Gastroesophageal sphincter (tissue), 4 donors: ENCODE data around the gene MEN1. TPM values are rescaled to one million over a fixed set of nuclear protein-coding genes. Genes with fewer than 3 reads are reported as not detected.
A peak's percentile ranks its signal among the peaks of the same experiment; 100 is the strongest.

Experiments
- ATAC-seq: fragments of 150-250 bp; one replicate; pipeline ENCODE4 v1.9.1; 2016; ENCODE audit warnings: mild to moderate bottlenecking, moderate library complexity
- H3K27ac ChIP-seq, 4 donors: fragments of 200-600 bp; sonication (generic) in 3 of 4; 1 replicate in 3 of 4; 2 replicates in 1 of 4; pipeline ENCODE4 v1.5.1; 2016 to 2019
- H3K27me3 ChIP-seq: fragments of 200-600 bp; sonication (generic); one replicate; pipeline ENCODE4 v1.5.1; 2019
- H3K36me3 ChIP-seq, 2 donors: fragments of 200-600 bp; sonication (generic); one replicate each; pipeline ENCODE4 v1.5.1; 2019; ENCODE audit warnings: control low read depth in 1 of 2
- H3K4me1 ChIP-seq, 3 donors: fragments of 200-600 bp; sonication (generic); 1 replicate in 2 of 3; 2 replicates in 1 of 3; pipeline ENCODE4 v1.5.1; 2016 to 2019; ENCODE audit warnings: control low read depth in 2 of 3
- H3K4me3 ChIP-seq, 2 donors: fragments of 200-600 bp; sonication (generic); one replicate each; pipeline ENCODE4 v1.5.1; 2019; ENCODE audit warnings: mild to moderate bottlenecking in 1 of 2, moderate library complexity in 1 of 2
- H3K9me3 ChIP-seq, 3 donors: fragments of 200-600 bp; sonication (generic); one replicate each; pipeline ENCODE4 v1.5.1; 2017 to 2019; ENCODE audit warnings: control low read depth in 2 of 3
- CTCF ChIP-seq, 4 experiments: fragments of 200-600 bp in 2 of 4; fragments of 450-650 bp in 2 of 4; sonication (generic) in 1 of 4; IDR thresholded peaks; one replicate each; pipeline ENCODE4 v1.5.1; 2017 to 2019; ENCODE audit warnings: antibody characterized with exemption in 4 of 4, mild to moderate bottlenecking in 2 of 4, moderate library complexity in 2 of 4
- EP300 ChIP-seq: sonication (generic); formaldehyde crosslinking; IDR thresholded peaks from one replicate; pipeline ENCODE4 v1.6.1; 2017; ENCODE audit warnings: antibody characterized with exemption, mild to moderate bottlenecking
- POLR2A ChIP-seq, 2 donors: fragments of 450-650 bp; IDR thresholded peaks; one replicate each; pipeline ENCODE4 v1.6.1; 2017; ENCODE audit warnings: antibody characterized with exemption in 2 of 2, mild to moderate bottlenecking in 2 of 2, moderate library complexity in 1 of 2
- POLR2AphosphoS5 ChIP-seq: sonication (generic); formaldehyde crosslinking; IDR thresholded peaks from one replicate; pipeline ENCODE4 v1.6.1; 2017; ENCODE audit warnings: antibody characterized with exemption
- WGBS, 2 donors: methylation state at CpG; one replicate each; pipeline ENCODE4 v1.1.5; 2018; ENCODE audit warnings: low coverage in 1 of 2; 5-methylcytosine and 5-hydroxymethylcytosine counted together
- total RNA-seq, 4 donors: library from RNA; depleted of rRNA; stranded (reverse); fragments of >200 nt; gene quantifications; one replicate each; pipeline ENCODE4 v1.1.0, GENCODE V29; 2016

The MEN1 gene
- total RNA-seq, 4 donors from 2014 or later = 7.1 to 20.9 (median 11.6) TPM

GRCh38 chr11:64803846-64804345 is 6.5 kb downstream of the MEN1 start:
- WGBS, 2 donors = 15 to 61% methylated on average over 5 to 7 of the region's 15 CpGs
- Histone ChIP-seq H3K36me3 (peaks cover 0 to 61% of the 10 kb centered on the region in 2 donors), H3K27ac (peak overlapping the region; percentile 84 to 95 (median 92)), H3K9me3 (no peaks in the 10 kb centered on the region), H3K4me1 (peaks cover 0 to 46% (median 22%) of the 10 kb centered on the region in 3 donors), H3K27me3 (no peaks in the 10 kb centered on the region), H3K4me3 (peak overlapping the region; percentile 67 to 73)
- no peak for TF ChIP-seq POLR2A (IDR thresholded peaks at IDR 0.05)
- no peak for TF ChIP-seq POLR2AphosphoS5
- TF ChIP-seq CTCF (IDR thresholded peaks at IDR 0.05) = no peak
- no peak for TF ChIP-seq EP300
- ATAC-seq = peak; percentile 17

GRCh38 chr11:64803158-64803845 is 7.0 kb downstream of the MEN1 start, which contains the start of gene MAP4K2:
Gene MAP4K2, minus strand, starts transcription at chr11:64803214. Its CDS starts 65 bp downstream, at chr11:64803149.
- H3K36me3 ChIP-seq = peaks cover 0 to 67% of the 10 kb centered on the region in 2 donors
- peaks cover 0 to 40% (median 22%) of the 10 kb centered on the region in 3 donors for H3K4me1 ChIP-seq
- H3K27me3 ChIP-seq = no peaks in the 10 kb centered on the region
- WGBS, 2 donors = 0% methylated on average over 10 to 13 of the region's 58 CpGs
- TF ChIP-seq CTCF (IDR thresholded peaks at IDR 0.05) (peak in 2 of 4 experiments; percentile 39 to 41), POLR2AphosphoS5 (no peak)
- H3K9me3 ChIP-seq = no peaks in the 10 kb centered on the region
- peak within 1 kb of the TSS; percentile 84 to 95 (median 92) for H3K27ac ChIP-seq
- peak within 1 kb of the TSS; percentile 67 to 73 for H3K4me3 ChIP-seq
- peak; percentile 92 for ATAC-seq

- no peak for ATAC-seq
- H3K4me1 ChIP-seq = peaks cover 0 to 33% (median 22%) of the 10 kb centered on the region in 3 donors
- no CpG with 5 or more reads among the region's 54 CpGs for WGBS, 2 donors
- H3K36me3 ChIP-seq = peaks cover 0 to 64% of the 10 kb centered on the region in 2 donors
- H3K27me3 ChIP-seq = no peaks in the 10 kb centered on the region
- peak overlapping the region; percentile 32 to 95 (median 92) for H3K27ac ChIP-seq
- peak overlapping the region; percentile 59 to 73 for H3K4me3 ChIP-seq
- TF ChIP-seq POLR2A (IDR thresholded peaks at IDR 0.05) (peak in 1 of 2 donors; percentile 12), EP300 (no peak)
- no peaks in the 10 kb centered on the region for H3K9me3 ChIP-seq
Measured at GRCh38 chr11:64802370-64803157, 7.8 kb downstream of the MEN1 start.

- Histone ChIP-seq H3K4me3 (peak overlapping the region in 1 of 2 donors; percentile 73), H3K36me3 (peaks cover 0 to 64% of the 10 kb centered on the region in 2 donors), H3K4me1 (peaks cover 0 to 33% (median 22%) of the 10 kb centered on the region in 3 donors), H3K27ac (peak overlapping the region in 3 of 4 donors; percentile 92 to 95 (median 92)), H3K9me3 (no peaks in the 10 kb centered on the region), H3K27me3 (no peaks in the 10 kb centered on the region)
- no peak for ATAC-seq
- WGBS, 2 donors = no CpG with 5 or more reads among the region's 13 CpGs
- no peak for TF ChIP-seq POLR2A (IDR thresholded peaks at IDR 0.05)
- no peak for TF ChIP-seq POLR2AphosphoS5
- TF ChIP-seq CTCF (IDR thresholded peaks at IDR 0.05) = no peak
- no peak for TF ChIP-seq EP300
Measured at GRCh38 chr11:64801561-64802369, 8.6 kb downstream of the MEN1 start.

GRCh38 chr11:64801158-64801464 is 9.2 kb downstream of the MEN1 start:
- no peak for TF ChIP-seq EP300
- no peak for TF ChIP-seq CTCF (IDR thresholded peaks at IDR 0.05)
- TF ChIP-seq POLR2AphosphoS5 = no peak
- TF ChIP-seq POLR2A (IDR thresholded peaks at IDR 0.05) = no peak
- WGBS, 2 donors = 60% methylated on average over 1 of the region's 9 CpGs; no CpG with 5 or more reads in 1 of the 2 donors
- ATAC-seq = no peak
- Histone ChIP-seq H3K9me3 (no peaks in the 10 kb centered on the region), H3K27ac (peak overlapping the region in 3 of 4 donors; percentile 92 to 95 (median 92)), H3K4me3 (no peak overlapping the region), H3K4me1 (peaks cover 0 to 33% (median 22%) of the 10 kb centered on the region in 3 donors), H3K36me3 (peaks cover 0 to 64% of the 10 kb centered on the region in 2 donors), H3K27me3 (no peaks in the 10 kb centered on the region)
